GM12874 (cell line): ENCODE measurements around the gene TTC39B.

Experiments
- TF ChIP-seq, protein P1 (sequence below): IDR thresholded peaks from 2 replicates; pipeline ENCODE4 v1.5.1; 2011; ENCODE audit warnings: low read depth, mild to moderate bottlenecking, control low read depth, low read length, moderate library complexity; ENCODE audit not compliant: insufficient read depth

Gene TTC39B

DNA sequence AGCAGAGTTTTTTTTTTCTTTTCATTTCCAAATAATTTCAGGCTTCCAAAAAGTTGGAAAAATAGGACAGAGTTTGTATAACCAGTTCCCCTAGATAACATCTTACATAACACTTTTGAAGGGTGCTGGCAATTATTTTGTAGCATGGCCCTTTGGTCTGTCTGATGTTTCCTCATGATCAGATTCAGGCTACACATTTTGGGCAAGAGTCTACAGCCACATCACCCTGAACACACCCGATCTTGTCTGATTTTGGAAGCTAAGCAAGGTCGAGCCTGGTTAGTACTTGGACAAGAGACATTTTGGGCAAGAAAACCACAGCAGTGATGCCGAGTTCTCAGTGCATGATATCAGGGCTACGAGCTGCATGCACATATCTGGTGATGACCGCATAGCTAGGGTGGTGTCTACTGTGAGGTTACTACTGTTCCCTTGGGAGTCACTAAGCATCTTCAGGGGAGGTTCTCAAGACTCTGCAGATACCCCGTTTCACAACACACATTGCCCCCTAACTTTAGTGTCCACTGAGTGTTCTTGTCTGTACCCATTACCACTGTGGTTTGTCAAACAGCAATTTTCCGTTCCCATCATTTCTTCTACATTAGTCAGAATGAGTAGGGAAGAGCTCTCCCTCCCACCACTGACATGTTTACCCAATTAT, 86.2 kb downstream of the TTC39B start:
- TF ChIP-seq, protein P1, sequence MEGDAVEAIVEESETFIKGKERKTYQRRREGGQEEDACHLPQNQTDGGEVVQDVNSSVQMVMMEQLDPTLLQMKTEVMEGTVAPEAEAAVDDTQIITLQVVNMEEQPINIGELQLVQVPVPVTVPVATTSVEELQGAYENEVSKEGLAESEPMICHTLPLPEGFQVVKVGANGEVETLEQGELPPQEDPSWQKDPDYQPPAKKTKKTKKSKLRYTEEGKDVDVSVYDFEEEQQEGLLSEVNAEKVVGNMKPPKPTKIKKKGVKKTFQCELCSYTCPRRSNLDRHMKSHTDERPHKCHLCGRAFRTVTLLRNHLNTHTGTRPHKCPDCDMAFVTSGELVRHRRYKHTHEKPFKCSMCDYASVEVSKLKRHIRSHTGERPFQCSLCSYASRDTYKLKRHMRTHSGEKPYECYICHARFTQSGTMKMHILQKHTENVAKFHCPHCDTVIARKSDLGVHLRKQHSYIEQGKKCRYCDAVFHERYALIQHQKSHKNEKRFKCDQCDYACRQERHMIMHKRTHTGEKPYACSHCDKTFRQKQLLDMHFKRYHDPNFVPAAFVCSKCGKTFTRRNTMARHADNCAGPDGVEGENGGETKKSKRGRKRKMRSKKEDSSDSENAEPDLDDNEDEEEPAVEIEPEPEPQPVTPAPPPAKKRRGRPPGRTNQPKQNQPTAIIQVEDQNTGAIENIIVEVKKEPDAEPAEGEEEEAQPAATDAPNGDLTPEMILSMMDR: no peak

DNA sequence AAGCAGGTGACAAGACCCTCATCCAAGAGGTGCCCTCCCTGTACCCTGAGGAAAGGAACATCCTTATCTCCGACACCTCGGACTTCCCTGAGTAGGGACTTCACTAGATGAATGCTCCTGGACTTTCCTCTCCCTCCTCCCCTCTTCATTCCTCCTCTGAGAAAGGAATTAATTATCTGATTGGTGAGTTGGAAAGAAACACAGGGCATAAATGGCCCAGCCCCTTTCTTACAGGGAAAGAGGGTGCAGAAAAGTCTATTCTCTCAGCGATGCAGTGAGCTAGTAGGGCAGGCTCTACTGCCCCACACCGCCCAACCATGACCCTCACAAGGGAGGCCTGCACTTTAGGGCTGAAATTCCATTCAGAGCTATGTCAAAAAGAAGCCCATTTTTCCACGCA, 87.5 kb downstream of the TTC39B start:
- TF ChIP-seq, protein P1: no peak

DNA sequence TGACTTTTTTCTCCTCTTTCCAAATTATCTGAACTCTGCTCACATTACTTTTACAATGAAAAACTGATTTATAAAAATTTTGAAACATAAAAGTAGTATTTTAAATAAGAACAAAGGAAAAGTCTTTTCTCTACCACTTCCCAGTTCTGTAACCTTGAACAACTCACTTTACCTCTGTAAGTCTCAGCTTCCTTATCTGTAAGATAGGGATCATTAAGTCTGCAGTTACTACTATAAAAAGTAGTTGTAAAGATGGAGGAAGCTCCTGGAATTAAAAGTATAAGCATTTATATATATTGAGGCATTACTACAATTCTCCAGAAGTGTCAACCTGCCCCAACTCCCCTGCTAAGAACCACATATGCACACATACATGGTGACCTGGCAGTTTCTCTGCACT, 88.0 kb downstream of the TTC39B start:
- TF ChIP-seq, protein P1: no peak

DNA sequence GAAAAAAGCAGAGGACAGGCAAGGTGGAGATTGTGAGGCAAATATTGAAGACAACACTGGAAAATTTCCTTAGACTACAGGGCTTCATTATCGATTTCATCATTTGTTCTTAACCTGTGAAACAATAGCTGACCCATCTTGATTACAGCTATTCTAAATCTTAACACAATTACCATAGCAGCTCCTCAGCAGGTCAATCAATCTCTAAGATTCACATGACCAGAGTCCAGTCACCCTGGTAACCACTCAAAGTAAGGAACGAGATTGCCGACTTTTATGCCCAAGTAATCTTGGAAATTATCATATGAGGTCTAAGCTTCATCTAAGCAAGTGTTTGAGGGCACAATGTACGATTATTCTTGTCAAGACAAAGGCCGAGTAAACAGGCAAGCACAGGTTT, 93.8 kb downstream of the TTC39B start:
- TF ChIP-seq, protein P1: no peak

DNA sequence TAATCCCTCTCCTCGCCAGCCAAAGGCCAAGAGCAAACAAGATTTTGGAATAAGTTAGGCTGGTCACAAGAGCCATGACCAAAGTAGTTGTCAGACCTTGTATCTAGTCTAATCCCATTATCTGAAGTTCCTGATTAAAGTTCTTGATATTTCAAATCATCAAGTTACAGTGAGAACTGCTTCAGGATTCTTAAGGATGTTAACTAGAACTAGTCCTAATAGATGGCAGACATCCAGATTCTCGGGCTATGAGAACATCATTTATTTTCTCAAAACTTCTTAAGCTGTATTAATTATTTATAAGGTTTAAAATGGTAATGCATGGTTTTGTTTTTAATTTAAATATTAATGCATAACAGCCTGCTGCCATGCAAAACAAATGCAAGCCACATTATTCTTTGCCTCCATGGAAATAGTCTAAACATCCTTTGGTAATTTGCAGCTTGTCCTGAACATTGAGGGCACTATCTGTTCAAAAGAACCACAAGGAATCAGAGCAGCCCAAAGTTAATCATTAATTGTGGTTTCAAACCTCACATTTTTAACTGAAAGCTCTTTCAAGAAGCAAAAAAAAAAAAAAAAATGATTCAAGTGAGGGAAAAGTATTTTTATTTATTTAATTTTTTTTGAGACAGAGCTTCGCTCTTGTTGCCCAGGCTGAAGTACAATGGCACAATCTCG, 95.1 kb downstream of the TTC39B start:
- TF ChIP-seq, protein P1: no peak

DNA sequence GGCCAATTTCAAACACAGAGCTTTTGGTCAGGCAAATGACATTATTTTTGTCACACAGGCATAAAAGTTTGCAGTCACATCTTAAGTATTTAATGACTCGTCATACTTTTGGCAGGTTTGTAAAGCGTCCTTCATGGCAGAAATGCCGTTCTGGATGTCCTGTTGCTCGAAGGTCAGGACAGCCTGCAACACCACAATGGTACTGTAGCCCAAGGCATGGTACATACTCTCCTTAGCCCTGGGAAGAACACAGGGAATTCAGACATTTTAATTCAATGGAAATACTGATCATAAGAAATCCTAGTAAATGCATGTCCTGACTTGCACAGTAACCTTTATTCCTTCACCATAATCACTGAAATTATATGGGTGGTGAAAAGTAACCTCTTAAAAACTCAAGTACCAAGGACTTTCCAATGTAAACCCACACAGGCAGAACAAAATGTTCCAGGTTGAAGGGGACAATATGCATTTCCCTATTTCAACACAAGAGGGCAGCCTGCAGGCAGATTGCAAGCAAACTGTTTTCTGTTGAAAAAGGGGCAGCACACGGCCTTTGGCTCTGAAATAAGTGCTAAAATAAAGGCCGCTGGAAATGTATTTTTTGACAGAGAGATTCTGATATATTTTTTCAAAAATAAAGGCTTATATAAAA, 95.7 kb downstream of the TTC39B start:
- TF ChIP-seq, protein P1: peak; percentile 71

DNA sequence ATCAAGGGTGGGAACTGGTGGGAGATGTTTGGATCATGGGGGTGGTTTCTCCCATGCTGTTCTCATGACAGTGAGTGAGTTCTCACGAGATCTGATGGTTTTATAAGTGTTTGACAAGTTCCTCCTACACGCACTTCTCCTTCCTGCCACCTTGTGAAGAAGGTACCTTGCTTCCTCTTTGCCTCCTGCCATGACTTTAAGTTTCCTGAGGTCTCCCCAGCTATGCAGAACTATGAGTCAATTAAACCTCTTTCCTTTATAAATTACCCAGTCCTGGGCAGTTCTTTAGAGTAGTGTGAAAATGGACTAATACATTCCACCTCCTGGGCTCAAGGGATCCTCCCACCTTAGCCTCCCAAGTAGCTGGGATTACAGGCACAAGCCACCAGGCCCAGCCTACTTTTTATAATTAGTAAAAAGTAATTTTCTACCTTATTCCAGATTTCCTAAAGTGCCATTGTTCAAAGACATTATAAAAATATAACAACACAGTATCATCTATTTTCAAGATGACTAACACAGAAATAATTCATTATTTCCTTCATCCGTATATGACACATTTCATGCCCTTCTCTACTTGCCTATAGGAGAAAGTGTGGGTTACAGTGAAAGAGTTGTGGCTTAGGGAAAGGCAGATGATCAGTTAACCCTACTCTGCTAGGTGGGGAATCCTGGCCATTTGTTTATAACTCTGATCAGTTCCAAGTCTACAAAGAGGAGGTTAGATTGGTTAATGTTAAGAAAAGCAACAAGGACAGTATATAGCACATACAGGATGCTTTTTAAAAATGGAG, 99.9 kb downstream of the TTC39B start:
- TF ChIP-seq, protein P1: no peak
